Measurements from ENCODE around the gene LRRFIP1.

The LRRFIP1 gene

GRCh38 chr2:237618449-237618848, 8.9 kb upstream of the LRRFIP1 start:
- ATAC-seq (replicated peaks) (no peak), DNase-seq (no peak)
- Mint-ChIP-seq H3K9me3 (no peaks in the 10 kb centered on the region), H3K4me1 (ENCODE audit: low read depth in 2 of 2) (peaks cover 0 to 4% of the 10 kb centered on the region in 2 donors), H3K4me3 (no peak overlapping the region), H3K27me3 (peaks cover 0 to 3% of the 10 kb centered on the region in 2 donors), H3K36me3 (ENCODE audit: insufficient read depth) (peaks cover 4% of the 10 kb centered on the region), H3K27ac (no peak overlapping the region)

- no peaks in the 10 kb centered on the region for H3K36me3 Mint-ChIP-seq (ENCODE audit: insufficient read depth)
- H3K9me3 Mint-ChIP-seq, result no peaks in the 10 kb centered on the region
- H3K27me3 Mint-ChIP-seq, result peaks cover 41 to 42% of the 10 kb centered on the region in 2 donors
- DNase-seq, result no peak
- ATAC-seq (replicated peaks), result no peak
- H3K4me3 Mint-ChIP-seq, result no peak overlapping the region
- no peak overlapping the region for H3K27ac Mint-ChIP-seq
- no peaks in the 10 kb centered on the region for H3K4me1 Mint-ChIP-seq (ENCODE audit: low read depth in 2 of 2)
Observed at GRCh38 chr2:237623428-237624403, 3.7 kb upstream of the LRRFIP1 start.

GRCh38 chr2:237624565-237624964, 2.8 kb upstream of the LRRFIP1 start:
- H3K4me3 Mint-ChIP-seq, result no peak overlapping the region
- no peaks in the 10 kb centered on the region for H3K9me3 Mint-ChIP-seq
- no peaks in the 10 kb centered on the region for H3K36me3 Mint-ChIP-seq (ENCODE audit: insufficient read depth)
- H3K4me1 Mint-ChIP-seq (ENCODE audit: low read depth in 2 of 2), result no peaks in the 10 kb centered on the region
- ATAC-seq (replicated peaks), result no peak
- H3K27ac Mint-ChIP-seq, result no peak overlapping the region
- no peak for DNase-seq
- H3K27me3 Mint-ChIP-seq, result peaks cover 46 to 49% of the 10 kb centered on the region in 2 donors

GRCh38 chr2:237625216-237625705, 2.1 kb upstream of the LRRFIP1 start:
- Mint-ChIP-seq H3K4me1 (ENCODE audit: low read depth in 2 of 2) (no peaks in the 10 kb centered on the region), H3K27ac (no peak overlapping the region), H3K4me3 (no peak overlapping the region), H3K27me3 (peaks cover 53 to 56% of the 10 kb centered on the region in 2 donors), H3K9me3 (no peaks in the 10 kb centered on the region), H3K36me3 (ENCODE audit: insufficient read depth) (no peaks in the 10 kb centered on the region)
- ATAC-seq (replicated peaks) (no peak), DNase-seq (no peak)

DNA sequence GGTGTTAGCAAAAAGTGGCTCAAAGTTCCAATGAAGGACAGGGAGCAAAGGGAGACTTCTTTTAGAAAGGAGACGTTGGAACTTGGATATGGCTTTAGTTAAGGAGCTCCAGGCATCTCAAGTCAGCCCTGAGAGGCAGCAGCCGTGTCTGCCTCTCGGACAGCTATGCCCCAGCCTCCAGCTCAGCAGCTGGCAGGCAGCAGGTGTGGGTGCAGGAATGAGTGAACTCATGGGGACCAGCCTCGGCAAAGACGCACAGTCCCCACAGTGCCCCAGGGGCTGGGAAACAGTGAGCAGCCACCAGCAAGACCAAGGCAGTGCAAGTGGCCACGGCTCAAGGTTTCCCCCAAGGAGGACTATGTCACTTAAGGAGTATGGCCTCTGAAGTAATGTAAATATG, 1.6 kb upstream of the LRRFIP1 start:
- DNase-seq (no peak), ATAC-seq (replicated peaks) (no peak)
- H3K27me3 Mint-ChIP-seq, result peaks cover 57 to 61% of the 10 kb centered on the region in 2 donors
- no peaks in the 10 kb centered on the region for H3K36me3 Mint-ChIP-seq (ENCODE audit: insufficient read depth)
- no peaks in the 10 kb centered on the region for H3K4me1 Mint-ChIP-seq (ENCODE audit: low read depth in 2 of 2)
- H3K27ac Mint-ChIP-seq, result no peak overlapping the region
- H3K9me3 Mint-ChIP-seq, result no peaks in the 10 kb centered on the region
- H3K4me3 Mint-ChIP-seq, result no peak overlapping the region

DNA sequence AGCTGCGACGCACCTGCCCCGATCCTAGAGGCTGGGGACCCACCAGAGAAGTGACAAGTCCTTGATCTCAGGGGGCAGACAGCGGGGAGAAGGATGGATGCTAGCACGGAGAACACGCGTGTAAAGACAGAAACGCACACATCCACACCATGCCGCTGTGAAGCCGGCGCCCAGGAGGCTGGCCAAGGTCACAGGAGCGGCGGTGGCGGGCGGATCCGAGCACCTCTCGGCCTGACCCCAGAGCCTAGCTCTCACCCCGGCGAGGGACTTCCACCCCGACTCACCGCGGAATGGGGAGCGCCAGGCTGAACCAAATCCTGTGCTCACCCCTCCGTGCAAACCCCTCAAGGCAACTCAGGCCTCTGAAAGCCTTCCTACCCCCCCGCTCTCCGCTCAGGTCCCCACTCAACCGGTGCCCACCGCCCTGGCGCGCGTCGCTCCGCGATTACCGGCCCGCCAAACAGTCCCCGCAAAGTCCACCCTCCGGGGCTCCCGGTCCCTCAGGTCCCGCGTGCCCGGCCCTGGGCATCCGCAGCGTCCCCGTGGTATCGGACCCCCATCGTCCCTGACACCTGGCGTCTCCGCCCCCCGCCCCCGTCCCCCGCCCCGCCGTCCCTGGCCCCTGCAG, 460 bp upstream of the LRRFIP1 start:
- Mint-ChIP-seq H3K9me3 (no peaks in the 10 kb centered on the region), H3K36me3 (ENCODE audit: insufficient read depth) (no peaks in the 10 kb centered on the region), H3K4me3 (peak overlapping the region; percentile 19 to 66), H3K4me1 (ENCODE audit: low read depth in 2 of 2) (no peaks in the 10 kb centered on the region), H3K27ac (peak overlapping the region in 1 of 2 donors; percentile 33), H3K27me3 (peaks cover 63 to 72% of the 10 kb centered on the region in 2 donors)
- peak; percentile 39 for ATAC-seq (replicated peaks)
- no peak for DNase-seq

DNA sequence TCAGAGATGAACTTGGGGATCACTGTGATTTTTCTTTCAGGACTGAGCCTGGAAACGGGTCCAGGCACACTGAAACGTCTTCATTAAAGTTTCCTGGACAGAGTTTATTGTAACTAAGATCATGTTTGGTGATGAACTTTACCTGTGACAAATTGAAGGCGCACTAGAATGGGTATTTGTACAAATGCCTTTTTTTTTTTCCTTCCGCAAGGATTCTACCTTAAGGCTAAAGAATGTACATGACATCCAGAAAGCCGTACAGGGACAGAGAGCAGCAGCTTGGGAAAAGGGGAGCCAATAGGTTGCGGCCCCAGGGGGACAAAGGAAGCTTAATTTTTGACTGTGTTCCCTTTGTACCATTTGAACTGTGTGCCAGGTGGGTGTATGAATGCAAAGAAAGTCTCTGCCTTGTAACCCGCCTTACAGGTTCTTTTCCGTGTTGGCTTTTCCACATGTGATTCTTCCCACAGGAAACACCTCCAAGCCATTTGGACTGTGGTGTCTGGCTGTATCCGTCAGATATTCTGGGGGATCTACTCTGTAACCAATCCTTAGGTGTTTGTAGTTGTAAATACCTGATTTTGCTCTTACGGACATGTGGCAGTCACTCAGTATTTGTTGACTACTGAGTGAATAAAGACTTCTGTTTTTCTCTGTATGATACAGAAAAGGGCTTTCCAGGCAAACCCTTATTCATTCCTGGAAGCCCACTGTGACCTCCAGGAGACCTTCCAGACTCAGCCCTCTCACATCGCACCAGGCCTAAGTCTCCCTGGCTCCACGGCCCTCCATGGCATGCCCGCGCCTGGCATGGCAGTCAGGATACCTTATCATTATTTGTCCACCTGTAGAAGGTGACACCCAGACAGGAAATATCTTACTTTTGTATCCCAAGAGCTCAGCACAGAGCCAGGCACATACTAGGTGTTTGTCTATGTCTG, 1.1 kb downstream of the LRRFIP1 start:
- Mint-ChIP-seq H3K27me3 (peaks cover 67 to 88% of the 10 kb centered on the region in 2 donors), H3K4me1 (ENCODE audit: low read depth in 2 of 2) (no peaks in the 10 kb centered on the region), H3K9me3 (no peaks in the 10 kb centered on the region), H3K36me3 (ENCODE audit: insufficient read depth) (no peaks in the 10 kb centered on the region), H3K4me3 (peak overlapping the region; percentile 60 to 75), H3K27ac (no peak overlapping the region)
- DNase-seq, result no peak
- no peak for ATAC-seq (replicated peaks)

DNA sequence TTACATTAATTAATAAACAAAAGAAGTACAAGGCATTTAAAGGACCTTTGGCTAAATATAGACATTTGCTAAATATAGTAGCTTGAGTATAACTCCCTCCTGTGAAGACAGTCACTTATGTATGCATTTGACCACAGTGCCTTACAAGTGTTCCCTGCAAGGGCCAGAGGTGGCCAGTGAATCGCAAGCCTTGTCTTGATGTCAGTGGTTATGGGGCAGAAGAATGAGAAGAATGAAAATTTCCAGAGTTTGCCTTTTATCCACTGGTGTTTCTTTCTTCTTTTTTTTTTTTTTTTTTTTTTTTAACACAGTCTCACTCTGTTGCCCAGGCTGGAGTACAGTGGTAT, 1.8 kb downstream of the LRRFIP1 start:
- ATAC-seq (replicated peaks) (no peak), DNase-seq (no peak)
- Mint-ChIP-seq H3K4me1 (ENCODE audit: low read depth in 2 of 2) (no peaks in the 10 kb centered on the region), H3K36me3 (ENCODE audit: insufficient read depth) (no peaks in the 10 kb centered on the region), H3K4me3 (peak overlapping the region in 1 of 2 donors; percentile 75), H3K27me3 (peaks cover 63 to 90% of the 10 kb centered on the region in 2 donors), H3K27ac (no peak overlapping the region), H3K9me3 (no peaks in the 10 kb centered on the region)

DNA sequence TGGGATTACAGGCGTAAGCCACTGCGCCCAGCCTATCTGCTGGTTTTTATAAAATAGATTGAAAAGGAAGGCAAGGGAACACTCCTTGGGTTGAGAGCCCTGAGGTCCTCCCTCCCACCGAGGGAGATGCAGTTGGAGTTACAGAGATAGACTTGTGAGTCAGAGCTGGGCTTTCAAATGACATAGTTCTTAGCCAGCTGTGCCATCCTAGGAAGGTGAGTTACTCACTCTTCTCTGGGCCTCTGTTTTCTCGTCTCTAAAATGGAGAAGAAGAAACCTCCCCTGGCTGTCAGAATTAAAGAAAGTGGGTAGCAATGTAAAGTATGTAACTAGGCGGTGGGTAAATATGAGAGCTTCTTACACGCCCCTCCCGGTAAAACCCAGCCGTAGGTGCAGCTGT, 2.4 kb downstream of the LRRFIP1 start:
- Mint-ChIP-seq H3K4me1 (ENCODE audit: low read depth in 2 of 2) (no peaks in the 10 kb centered on the region), H3K27me3 (peaks cover 60 to 90% of the 10 kb centered on the region in 2 donors), H3K9me3 (peaks cover 0 to 2% of the 10 kb centered on the region in 2 donors), H3K4me3 (no peak overlapping the region), H3K27ac (no peak overlapping the region), H3K36me3 (ENCODE audit: insufficient read depth) (no peaks in the 10 kb centered on the region)
- DNase-seq (no peak), ATAC-seq (replicated peaks) (no peak)

DNA sequence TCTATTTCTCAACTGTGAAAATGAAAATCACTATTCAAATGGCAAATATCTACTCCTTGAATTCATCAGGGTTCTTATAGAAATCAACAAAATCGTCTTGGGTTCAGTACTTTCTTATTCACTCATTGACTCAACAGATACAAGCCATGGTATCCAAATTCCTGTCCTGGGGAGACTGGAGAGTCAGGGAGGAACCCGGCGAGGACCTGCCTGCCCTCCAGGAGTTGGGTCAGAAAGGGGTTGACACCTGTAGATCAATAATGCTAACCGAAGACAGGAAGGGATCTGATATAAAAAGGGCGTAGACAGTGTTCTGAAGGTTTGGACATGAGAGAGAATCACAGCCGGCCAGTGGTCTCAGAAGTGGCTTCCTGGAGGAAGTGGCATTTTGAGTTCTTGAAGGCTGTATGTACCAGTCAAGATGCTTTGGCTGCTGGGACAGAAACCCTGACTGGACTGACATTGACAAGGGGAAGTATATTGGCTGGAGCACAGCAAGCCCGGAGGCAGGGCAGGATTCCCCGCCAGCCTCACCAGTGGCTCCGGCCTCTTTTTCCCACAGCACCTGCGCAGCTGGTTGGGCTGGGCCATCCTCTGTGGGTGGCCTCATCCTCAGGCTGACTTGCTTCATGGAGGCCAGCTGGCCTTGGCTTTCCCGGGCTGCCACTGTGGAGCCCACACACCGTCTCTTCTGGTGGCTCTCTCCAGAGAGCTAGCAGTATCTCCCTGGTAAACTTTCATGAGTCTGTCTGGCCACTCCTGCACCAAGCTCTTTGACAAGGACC, 3.0 kb downstream of the LRRFIP1 start:
- ATAC-seq (replicated peaks) (no peak), DNase-seq (no peak)
- Mint-ChIP-seq H3K4me3 (no peak overlapping the region), H3K27me3 (peaks cover 58 to 89% of the 10 kb centered on the region in 2 donors), H3K36me3 (ENCODE audit: insufficient read depth) (no peaks in the 10 kb centered on the region), H3K9me3 (peaks cover 0 to 7% of the 10 kb centered on the region in 2 donors), H3K27ac (no peak overlapping the region), H3K4me1 (ENCODE audit: low read depth in 2 of 2) (no peaks in the 10 kb centered on the region)

DNA sequence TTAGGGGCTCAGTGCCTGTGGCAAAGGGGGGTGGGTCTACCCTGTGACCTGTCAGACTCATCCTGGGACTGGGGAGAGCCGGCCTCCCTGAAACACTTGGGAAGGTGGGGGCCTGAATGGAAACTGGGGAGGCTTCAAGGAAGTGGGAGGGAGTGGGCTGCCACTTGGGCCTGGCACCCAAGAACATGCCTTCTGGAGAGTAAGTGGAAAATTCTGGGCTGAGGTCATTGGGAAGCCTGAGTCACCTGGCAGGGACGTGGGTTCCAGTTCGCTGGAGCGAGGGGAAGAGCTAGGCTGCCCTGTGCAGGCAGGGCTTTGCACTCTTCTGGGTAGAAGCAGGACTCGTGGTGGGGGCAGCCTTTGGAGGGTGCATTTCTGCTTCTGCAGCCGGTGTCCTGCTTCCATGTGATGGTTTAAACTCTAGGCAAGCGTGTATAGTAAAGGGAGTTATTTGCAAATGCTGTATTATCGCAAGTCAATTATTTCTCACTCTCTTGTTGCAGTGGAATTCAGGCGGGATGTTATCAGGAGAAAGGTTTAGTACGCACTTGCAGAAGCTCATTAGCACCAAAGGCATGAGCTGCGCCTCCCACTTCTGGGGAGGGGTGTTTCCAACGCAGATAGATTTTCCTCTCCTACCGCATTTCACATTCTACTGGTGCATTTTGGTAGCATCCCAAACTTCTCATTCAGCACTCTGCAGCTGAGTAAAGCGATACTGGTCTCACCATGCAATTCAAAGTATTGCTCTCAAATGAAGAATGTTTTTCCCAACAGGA, 3.8 kb downstream of the LRRFIP1 start:
- Mint-ChIP-seq H3K9me3 (peaks cover 0 to 7% of the 10 kb centered on the region in 2 donors), H3K27me3 (peaks cover 50 to 81% of the 10 kb centered on the region in 2 donors), H3K4me3 (no peak overlapping the region), H3K36me3 (ENCODE audit: insufficient read depth) (no peaks in the 10 kb centered on the region), H3K4me1 (ENCODE audit: low read depth in 2 of 2) (no peaks in the 10 kb centered on the region), H3K27ac (no peak overlapping the region)
- DNase-seq, result no peak
- ATAC-seq (replicated peaks), result no peak
